Nucleus accumbens (tissue), 56 donors: ENCODE data around the gene GPATCH8.
"Not testable (repeated sequence)": the region's sequence is repeated elsewhere in the genome, so short reads cannot be mapped to it uniquely, and the experiment has no call there.

ENCODE experiments used
- DNase-seq, 56 donors: peaks; one replicate each; lab custom pipeline; 2025; lab: John Stamatoyannopoulos, UW

The GPATCH8 gene

GRCh38 chr17:44400226-44400847 is 102.9 kb downstream of the GPATCH8 start:
- peak in 2 of 56 donors; percentile 7 to 12 for DNase-seq

- peak in 31 of 56 donors; percentile 6 to 77 (median 37) for DNase-seq
These were observed 104.2 kb downstream of the GPATCH8 start for GRCh38 chr17:44398692-44399691.

- no peak for DNase-seq
These were observed 105.4 kb downstream of the GPATCH8 start for GRCh38 chr17:44397479-44398440.

GRCh38 chr17:44396946-44397345 is 106.3 kb downstream of the GPATCH8 start:
- no peak for DNase-seq

- DNase-seq: no peak
These were observed 108.4 kb downstream of the GPATCH8 start for GRCh38 chr17:44394833-44395232.

- DNase-seq: not testable (repeated sequence)
These were observed 109.1 kb downstream of the GPATCH8 start for GRCh38 chr17:44394112-44394511.

GRCh38 chr17:44390250-44390870 is 112.8 kb downstream of the GPATCH8 start:
- no peak for DNase-seq

- no peak for DNase-seq
These were observed 113.4 kb downstream of the GPATCH8 start for GRCh38 chr17:44389723-44390202.

GRCh38 chr17:44389281-44389680 is 113.9 kb downstream of the GPATCH8 start, which contains the start of gene ITGA2B:
Gene ITGA2B (minus strand): TSS chr17:44389649. CDS start chr17:44389473, 176 bp downstream.
- no peak for DNase-seq

GRCh38 chr17:44387804-44388203 is 115.4 kb downstream of the GPATCH8 start:
- DNase-seq: no peak

GRCh38 chr17:44386182-44386525 is 117.1 kb downstream of the GPATCH8 start:
- DNase-seq: no peak

GRCh38 chr17:44385287-44386181 is 117.7 kb downstream of the GPATCH8 start:
- DNase-seq: peak in 45 of 56 donors; percentile 12 to 88 (median 49)

- DNase-seq: no peak
These were observed 118.4 kb downstream of the GPATCH8 start for GRCh38 chr17:44384823-44385286.

- DNase-seq: no peak
These were observed 118.9 kb downstream of the GPATCH8 start for GRCh38 chr17:44384281-44384822.

GRCh38 chr17:44383861-44384260 is 119.3 kb downstream of the GPATCH8 start:
- no peak for DNase-seq

GRCh38 chr17:44383363-44383762 is 119.8 kb downstream of the GPATCH8 start:
- no peak for DNase-seq

- no peak for DNase-seq
These were observed 120.3 kb downstream of the GPATCH8 start for GRCh38 chr17:44382917-44383316.

GRCh38 chr17:44381810-44382305 is 121.3 kb downstream of the GPATCH8 start:
- DNase-seq: no peak
